HCT116 (cell line): ENCODE results near the gene NEK7. TPM values are rescaled to one million over a fixed set of nuclear protein-coding genes. Genes with fewer than 3 reads are reported as not detected.

Experiments used
- ATAC-seq: fragments of 200-7000 bp; cut with Tn5 transposase; 2 replicates; pipeline ENCODE4 v1.9.1; 2020; ENCODE audit warnings: mild to moderate bottlenecking, moderate library complexity
- BruUV-seq: library from RNA; stranded (reverse); fragments of 400-500 nt; replicated peaks from 2 replicates; lab custom pipeline; 2021; lab: Mats Ljungman, UMichigan
- CTCF ChIA-PET: fragments of 300-600 bp; sonication (Branson Sonifier 250); formaldehyde crosslinking; loops from one replicate; lab custom pipeline; 2021; ENCODE audit warnings: antibody characterized with exemption; lab: Charles Lee
- POLR2A ChIA-PET: fragments of 300-600, 350-600 bp; sonication (Branson Sonifier 250); formaldehyde crosslinking; loops from one replicate; lab custom pipeline; 2021; ENCODE audit warnings: antibody characterized with exemption; lab: Charles Lee
- RAD21 ChIA-PET, 2 experiments: fragments of 300-600 bp; sonication (Branson Sonifier 250); formaldehyde crosslinking; loops; one replicate each; lab custom pipeline; 2023; ENCODE audit warnings: low total read pairs in 2 of 2; ENCODE audit not compliant: uncharacterized antibody in 2 of 2, unreplicated experiment in 2 of 2, low non-redundant PET in 1 of 2; lab: Charles Lee
- DNase-seq: peaks from one replicate; pipeline ENCODE4 v3.0.0-alpha.2; 2010; ENCODE audit warnings: low read depth, low spot score
- H2AFZ ChIP-seq: fragments of 200-600 bp; shearing (Covaris generic), sonication (generic); 2 replicates; pipeline ENCODE4 v1.6.1; 2017; ENCODE audit warnings: low read depth, mixed run types, mixed read lengths, antibody characterized with exemption, low read length; ENCODE audit not compliant: poor library complexity, severe bottlenecking
- H3K27ac ChIP-seq: 2 replicates; pipeline ENCODE4 v1.5.1; 2012; ENCODE audit warnings: low read depth, low read length
- H3K27me3 ChIP-seq: fragments of 200-600 bp; sonication (generic); 2 replicates; pipeline ENCODE4 v1.6.1; 2016; ENCODE audit warnings: mixed run types, low read length, mixed read lengths; ENCODE audit not compliant: insufficient read depth
- H3K36me3 ChIP-seq, 2 experiments: fragments of 200-500 bp in 1 of 2; fragments of 200-600 bp in 1 of 2; sonication (Bioruptor generic) in 1 of 2; sonication (generic) in 1 of 2; 2 replicates each; pipeline versions ENCODE4 v1.5.1 to v1.6.1; 2014 to 2016; ENCODE audit warnings: low read length in 2 of 2, inconsistent platforms in 1 of 2, mixed read lengths in 1 of 2, mixed run types in 1 of 2; ENCODE audit not compliant: insufficient read depth in 2 of 2, control insufficient read depth in 1 of 2
- H3K4me1 ChIP-seq, 2 experiments: fragments of 200-600 bp in 1 of 2; sonication (generic) in 1 of 2; 2 replicates each; pipeline versions ENCODE4 v1.5.1 to v1.6.1; 2012 to 2017; ENCODE audit warnings: low read length in 2 of 2, inconsistent platforms in 1 of 2, mild to moderate bottlenecking in 1 of 2, mixed read lengths in 1 of 2, mixed run types in 1 of 2, moderate library complexity in 1 of 2; ENCODE audit not compliant: insufficient read depth in 2 of 2, control insufficient read depth in 1 of 2
- H3K4me2 ChIP-seq: fragments of 200-600 bp; sonication (generic); 2 replicates; pipeline ENCODE4 v1.6.1; 2017; ENCODE audit warnings: mixed run types, low read length, mixed read lengths
- H3K4me3 ChIP-seq, 2 experiments: fragments of 200-600 bp in 1 of 2; sonication (generic) in 1 of 2; replicated peaks in 1 of 2; 2 replicates each; pipeline ENCODE4 v1.5.1; 2011 to 2016; ENCODE audit warnings: low read length in 2 of 2, control low read depth in 1 of 2, low read depth in 1 of 2, mild to moderate bottlenecking in 1 of 2, mixed read lengths in 1 of 2, mixed run types in 1 of 2
- H3K79me2 ChIP-seq: fragments of 200-600 bp; sonication (generic); 2 replicates; pipeline ENCODE4 v1.6.1; 2017; ENCODE audit warnings: mild to moderate bottlenecking, mixed run types, low read length, moderate library complexity, mixed read lengths; ENCODE audit not compliant: insufficient read depth
- H3K9ac ChIP-seq: fragments of 200-600 bp; sonication (generic); 2 replicates; pipeline ENCODE4 v1.6.1; 2016; ENCODE audit warnings: low read length, mixed read lengths
- H3K9me2 ChIP-seq: fragments of 200-600 bp; sonication (generic), shearing (Covaris generic); 2 replicates; pipeline ENCODE4 v1.6.1; 2017; ENCODE audit warnings: mixed run types, mild to moderate bottlenecking, moderate library complexity; ENCODE audit not compliant: insufficient read depth
- H3K9me3 ChIP-seq, 2 experiments: fragments of 200-500 bp in 1 of 2; fragments of 200-600 bp in 1 of 2; sonication (Bioruptor generic) in 1 of 2; sonication (generic) in 1 of 2; 2 replicates each; pipeline ENCODE4 v1.6.1; 2014 to 2017; ENCODE audit warnings: low read length in 2 of 2, mixed read lengths in 2 of 2, inconsistent platforms in 1 of 2, low read depth in 1 of 2, mild to moderate bottlenecking in 1 of 2, mixed run types in 1 of 2, moderate library complexity in 1 of 2; ENCODE audit not compliant: control insufficient read depth in 1 of 2, insufficient read depth in 1 of 2
- H4K20me1 ChIP-seq: fragments of 200-600 bp; sonication (generic), shearing (Covaris generic); 2 replicates; pipeline ENCODE4 v1.6.1; 2017; ENCODE audit warnings: mixed run types, mild to moderate bottlenecking, moderate library complexity; ENCODE audit not compliant: insufficient read depth
- CEBPB ChIP-seq: IDR thresholded peaks from 2 replicates; pipeline ENCODE4 v1.6.1; 2012; ENCODE audit warnings: low read depth
- EGR1 ChIP-seq: IDR thresholded peaks from 2 replicates; pipeline ENCODE4 v1.6.1; 2012; ENCODE audit warnings: low read depth
- EZH2 ChIP-seq: fragments of 200-600 bp; sonication (generic); IDR thresholded peaks from 2 replicates; pipeline ENCODE4 v1.6.1; 2017; ENCODE audit warnings: antibody characterized with exemption, mixed run types
- EZH2phosphoT487 ChIP-seq: fragments of 200-600 bp; IDR thresholded peaks from 2 replicates; pipeline ENCODE4 v1.6.1; 2018; ENCODE audit warnings: antibody characterized with exemption, borderline replicate concordance
- JUND ChIP-seq: IDR thresholded peaks from 2 replicates; pipeline ENCODE4 v1.6.1; 2012
- RAD21 ChIP-seq: IDR thresholded peaks from 2 replicates; pipeline ENCODE4 v1.6.1; 2012; ENCODE audit warnings: low read depth, mild to moderate bottlenecking
- TCF7L2 ChIP-seq: IDR thresholded peaks from 2 replicates; pipeline ENCODE4 v1.7.0; 2011; ENCODE audit warnings: borderline replicate concordance, inconsistent platforms; ENCODE audit not compliant: insufficient read depth, insufficient read length; ENCODE audit errors: extremely low read depth
- ZFX ChIP-seq: fragments of 450-650 bp; IDR thresholded peaks from 2 replicates; pipeline ENCODE4 v1.6.1; 2017
- intact Hi-C: fragments of 100-400 bp; cut with micrococcal nuclease; formaldehyde crosslinking; loops from 2 replicates; pipeline ENCODE4 v1.10.0; 2022
- total RNA-seq: library from RNA; stranded (reverse); gene quantifications from one replicate; pipeline ENCODE4 v1.2.1, GENCODE V29; 2021; ENCODE audit not compliant: unreplicated experiment
- TF ChIP-seq, protein P1 (sequence below): IDR thresholded peaks from 2 replicates; pipeline ENCODE4 v1.6.1; 2012
- TF ChIP-seq, protein P2 (sequence below): IDR thresholded peaks from 2 replicates; pipeline ENCODE4 v1.6.1; 2011; ENCODE audit warnings: mild to moderate bottlenecking, low read length, moderate library complexity; ENCODE audit not compliant: insufficient replicate concordance; ENCODE audit errors: extremely low read depth

NEK7 gene
- total RNA-seq, 1 experiment from 2014 or later: 33.0 TPM

DNA sequence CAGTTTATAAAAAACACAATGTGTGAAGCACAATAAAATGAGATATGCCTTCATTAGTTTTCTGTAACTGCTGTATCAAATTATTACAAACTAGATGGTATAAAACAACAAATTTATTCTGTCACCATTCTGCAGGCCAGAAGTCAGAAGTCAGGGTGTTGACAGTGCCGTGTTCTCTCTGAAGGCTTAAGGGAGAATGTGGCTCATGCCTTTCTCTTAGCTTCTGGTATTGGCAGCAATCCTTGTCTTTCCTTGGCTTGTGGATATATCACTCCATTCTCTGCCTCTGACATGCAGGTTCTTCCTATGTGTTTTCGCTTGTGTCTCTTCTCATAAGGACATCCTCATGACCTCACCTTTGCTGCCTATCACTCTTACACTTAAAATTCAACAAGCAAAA lies 10.1 kb downstream of the NEK7 start:
- Histone ChIP-seq H3K79me2 (peaks cover 84% of the 10 kb centered on the region), H3K36me3 (no peaks in the 10 kb centered on the region), H4K20me1 (no peaks in the 10 kb centered on the region; the same call in 1 of the 2 replicates), H3K9ac (no peak overlapping the region), H3K4me3 (no peak overlapping the region), H3K27ac (no peak overlapping the region), H3K4me1 (peaks cover 0 to 4% of the 10 kb centered on the region in 2 experiments; a peak in 1 of 4 replicates), H3K27me3 (no peaks in the 10 kb centered on the region), H3K9me3 (no peaks in the 10 kb centered on the region), H3K9me2 (no peaks in the 10 kb centered on the region), H2AFZ (no peak overlapping the region), H3K4me2 (no peak overlapping the region)
- TF ChIP-seq TCF7L2: no peak
- no peak for TF ChIP-seq EZH2
- no peak for TF ChIP-seq CEBPB
- TF ChIP-seq EZH2phosphoT487: no peak
- no peak for TF ChIP-seq RAD21
- no peak for TF ChIP-seq JUND
- TF ChIP-seq, protein P1, sequence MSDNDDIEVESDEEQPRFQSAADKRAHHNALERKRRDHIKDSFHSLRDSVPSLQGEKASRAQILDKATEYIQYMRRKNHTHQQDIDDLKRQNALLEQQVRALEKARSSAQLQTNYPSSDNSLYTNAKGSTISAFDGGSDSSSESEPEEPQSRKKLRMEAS: no peak
- TF ChIP-seq, protein P2, sequence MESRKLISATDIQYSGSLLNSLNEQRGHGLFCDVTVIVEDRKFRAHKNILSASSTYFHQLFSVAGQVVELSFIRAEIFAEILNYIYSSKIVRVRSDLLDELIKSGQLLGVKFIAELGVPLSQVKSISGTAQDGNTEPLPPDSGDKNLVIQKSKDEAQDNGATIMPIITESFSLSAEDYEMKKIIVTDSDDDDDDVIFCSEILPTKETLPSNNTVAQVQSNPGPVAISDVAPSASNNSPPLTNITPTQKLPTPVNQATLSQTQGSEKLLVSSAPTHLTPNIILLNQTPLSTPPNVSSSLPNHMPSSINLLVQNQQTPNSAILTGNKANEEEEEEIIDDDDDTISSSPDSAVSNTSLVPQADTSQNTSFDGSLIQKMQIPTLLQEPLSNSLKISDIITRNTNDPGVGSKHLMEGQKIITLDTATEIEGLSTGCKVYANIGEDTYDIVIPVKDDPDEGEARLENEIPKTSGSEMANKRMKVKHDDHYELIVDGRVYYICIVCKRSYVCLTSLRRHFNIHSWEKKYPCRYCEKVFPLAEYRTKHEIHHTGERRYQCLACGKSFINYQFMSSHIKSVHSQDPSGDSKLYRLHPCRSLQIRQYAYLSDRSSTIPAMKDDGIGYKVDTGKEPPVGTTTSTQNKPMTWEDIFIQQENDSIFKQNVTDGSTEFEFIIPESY: no peak
- TF ChIP-seq EGR1: no peak
- no peak for TF ChIP-seq ZFX
- DNase-seq: no peak
- POLR2A ChIA-PET: no interaction called here
- intact Hi-C loops: no loop called here
- CTCF ChIA-PET: no interaction called here
- RAD21 ChIA-PET: no interaction called here
- no peak for ATAC-seq
- BruUV-seq: no TSS peak
